Stimulated activated naive CD4-positive, alpha-beta T cell treated with Interleukin-2 at 50 U/mL for 16 hours (primary cell): ENCODE data around the gene TRUB2.
"Not testable (repeated sequence)": the region's sequence is repeated elsewhere in the genome, so short reads cannot be mapped to it uniquely, and the experiment has no call there.

Experiments used
- DNase-seq: peaks from one replicate; lab custom pipeline; 2025; lab: John Stamatoyannopoulos, UW

Gene TRUB2

GRCh38 chr9:128298535-128299482 is 23.4 kb downstream of the TRUB2 start:
- DNase-seq = no peak

- no peak for DNase-seq
Observed at GRCh38 chr9:128297221-128297773, 24.9 kb downstream of the TRUB2 start.

GRCh38 chr9:128296340-128297220 is 25.7 kb downstream of the TRUB2 start:
- no peak for DNase-seq

- no peak for DNase-seq
Observed at GRCh38 chr9:128294142-128294541, 28.1 kb downstream of the TRUB2 start.

- no peak for DNase-seq
Observed at GRCh38 chr9:128293091-128293490, 29.2 kb downstream of the TRUB2 start.

- DNase-seq = no peak
Observed at GRCh38 chr9:128292009-128292408, 30.2 kb downstream of the TRUB2 start.

GRCh38 chr9:128288273-128289004 is 33.8 kb downstream of the TRUB2 start:
- DNase-seq = no peak

- DNase-seq = no peak
Observed at GRCh38 chr9:128286440-128286839, 35.8 kb downstream of the TRUB2 start.

GRCh38 chr9:128285033-128285784 is 37.0 kb downstream of the TRUB2 start:
- DNase-seq = no peak

- no peak for DNase-seq
Observed at GRCh38 chr9:128282500-128282899, 39.7 kb downstream of the TRUB2 start.

GRCh38 chr9:128280084-128280622 is 42.1 kb downstream of the TRUB2 start:
- no peak for DNase-seq

- DNase-seq = not testable (repeated sequence)
Observed at GRCh38 chr9:128279088-128280073, 42.9 kb downstream of the TRUB2 start.

- no peak for DNase-seq
Observed at GRCh38 chr9:128276574-128277270, 45.5 kb downstream of the TRUB2 start.

- peak; percentile 100 for DNase-seq
Observed at GRCh38 chr9:128276008-128276573, 46.2 kb downstream of the TRUB2 start, which contains the start of gene SWI5. TSS of gene SWI5 (plus strand) at chr9:128276276.

GRCh38 chr9:128275198-128276007 is 46.8 kb downstream of the TRUB2 start, which contains the start of gene GOLGA2:
TSS of gene GOLGA2 (minus strand) at chr9:128276007. CDS start at chr9:128275976, 31 bp downstream.
- DNase-seq = peak; percentile 88

GRCh38 chr9:128274245-128274644 is 48.0 kb downstream of the TRUB2 start:
- no peak for DNase-seq

GRCh38 chr9:128271512-128271911 is 50.7 kb downstream of the TRUB2 start:
- DNase-seq = no peak
